Fibroblast of mammary gland (primary cell): ENCODE measurements around the gene PLCB4.

ENCODE experiments used
- DNase-seq: peaks from one replicate; pipeline ENCODE4 v3.0.0-alpha.2; 2010; ENCODE audit warnings: low read depth
- H3K4me3 ChIP-seq: 2 replicates; pipeline ENCODE4 v1.5.1; 2011; ENCODE audit warnings: low read depth, mild to moderate bottlenecking, low read length, moderate library complexity; ENCODE audit not compliant: control insufficient read depth
- TF ChIP-seq, protein P1 (sequence below): conservative IDR thresholded peaks from 2 replicates; pipeline ENCODE4 v1.5.1; 2011; ENCODE audit warnings: low read depth, low read length, inconsistent platforms; ENCODE audit not compliant: control insufficient read depth, insufficient read depth

PLCB4 gene

DNA sequence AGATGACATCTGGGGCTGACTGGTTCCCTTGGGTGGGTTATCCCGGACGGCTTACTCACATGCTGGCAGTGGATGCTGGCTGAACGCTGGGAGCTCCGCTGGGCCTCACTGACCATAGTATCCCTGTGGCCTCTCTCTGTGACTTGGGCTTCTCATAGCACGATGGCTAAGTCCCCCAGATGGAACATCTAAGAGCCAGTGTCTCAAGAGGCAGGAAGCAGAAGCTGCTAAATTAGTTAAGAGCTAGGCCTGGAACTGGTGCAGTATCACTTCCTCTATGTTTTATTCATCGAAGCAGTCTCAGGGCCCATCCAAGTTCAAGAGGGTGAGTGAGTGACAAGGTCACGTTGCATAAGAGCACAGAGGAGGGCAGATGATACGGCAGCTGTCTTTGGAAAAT, 329.0 kb downstream of the PLCB4 start:
- TF ChIP-seq, protein P1, sequence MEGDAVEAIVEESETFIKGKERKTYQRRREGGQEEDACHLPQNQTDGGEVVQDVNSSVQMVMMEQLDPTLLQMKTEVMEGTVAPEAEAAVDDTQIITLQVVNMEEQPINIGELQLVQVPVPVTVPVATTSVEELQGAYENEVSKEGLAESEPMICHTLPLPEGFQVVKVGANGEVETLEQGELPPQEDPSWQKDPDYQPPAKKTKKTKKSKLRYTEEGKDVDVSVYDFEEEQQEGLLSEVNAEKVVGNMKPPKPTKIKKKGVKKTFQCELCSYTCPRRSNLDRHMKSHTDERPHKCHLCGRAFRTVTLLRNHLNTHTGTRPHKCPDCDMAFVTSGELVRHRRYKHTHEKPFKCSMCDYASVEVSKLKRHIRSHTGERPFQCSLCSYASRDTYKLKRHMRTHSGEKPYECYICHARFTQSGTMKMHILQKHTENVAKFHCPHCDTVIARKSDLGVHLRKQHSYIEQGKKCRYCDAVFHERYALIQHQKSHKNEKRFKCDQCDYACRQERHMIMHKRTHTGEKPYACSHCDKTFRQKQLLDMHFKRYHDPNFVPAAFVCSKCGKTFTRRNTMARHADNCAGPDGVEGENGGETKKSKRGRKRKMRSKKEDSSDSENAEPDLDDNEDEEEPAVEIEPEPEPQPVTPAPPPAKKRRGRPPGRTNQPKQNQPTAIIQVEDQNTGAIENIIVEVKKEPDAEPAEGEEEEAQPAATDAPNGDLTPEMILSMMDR: no peak
- H3K4me3 ChIP-seq: no peak overlapping the region
- DNase-seq: peak; percentile 27

GRCh38 chr20:9398882-9399281, 330.0 kb downstream of the PLCB4 start:
- TF ChIP-seq, protein P1: no peak
- no peak overlapping the region for H3K4me3 ChIP-seq

GRCh38 chr20:9399322-9399721, 330.4 kb downstream of the PLCB4 start:
- TF ChIP-seq, protein P1: no peak

More at GRCh38 chr20:9398882-9399281, 330.0 kb downstream of the PLCB4 start:
- DNase-seq: no peak

GRCh38 chr20:9400171-9401025, 331.5 kb downstream of the PLCB4 start:
- no peak for DNase-seq
- no peak overlapping the region for H3K4me3 ChIP-seq
- TF ChIP-seq, protein P1: no peak

More at GRCh38 chr20:9399322-9399721, 330.4 kb downstream of the PLCB4 start:
- H3K4me3 ChIP-seq: no peak overlapping the region
- DNase-seq: no peak

- TF ChIP-seq, protein P1: no peak
- no peak for DNase-seq
- no peak overlapping the region for H3K4me3 ChIP-seq
Observed at GRCh38 chr20:9401371-9401770, 332.5 kb downstream of the PLCB4 start.

DNA sequence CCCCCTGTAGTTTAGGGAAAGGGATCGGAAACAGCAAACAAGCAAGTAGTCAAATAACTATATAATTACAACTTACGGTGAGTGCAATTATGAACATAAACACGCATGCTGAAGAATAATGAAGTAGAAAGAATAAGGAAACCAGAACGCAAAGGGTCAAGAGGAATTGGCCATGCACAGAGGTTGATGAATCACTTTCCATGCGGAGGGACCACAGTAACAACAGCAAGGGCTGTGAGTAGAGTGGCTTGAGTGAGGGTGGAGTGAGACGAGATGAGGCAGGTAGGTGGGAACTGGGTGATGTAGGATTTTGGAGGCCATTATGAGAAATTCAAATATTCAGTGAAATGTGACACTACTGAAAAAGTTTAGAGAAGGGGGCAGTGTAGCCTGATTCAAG, 333.3 kb downstream of the PLCB4 start:
- TF ChIP-seq, protein P1: no peak
- no peak for DNase-seq
- no peak overlapping the region for H3K4me3 ChIP-seq
